IPS-11a (cell line): ENCODE data around the gene CD300H.
"Not testable (repeated sequence)": the region's sequence is repeated elsewhere in the genome, so short reads cannot be mapped to it uniquely, and the experiment has no call there.

Source experiments
- H3K4me3 ChIP-seq: one replicate; pipeline ENCODE4 v1.5.1; 2013; ENCODE audit warnings: low read depth, low read length, control low read depth

Gene CD300H

GRCh38 chr17:74585711-74586110 is 18.4 kb upstream of the CD300H start:
- no peak overlapping the region for H3K4me3 ChIP-seq

- H3K4me3 ChIP-seq, result no peak overlapping the region
Measured at GRCh38 chr17:74584292-74585060, 17.2 kb upstream of the CD300H start.

DNA sequence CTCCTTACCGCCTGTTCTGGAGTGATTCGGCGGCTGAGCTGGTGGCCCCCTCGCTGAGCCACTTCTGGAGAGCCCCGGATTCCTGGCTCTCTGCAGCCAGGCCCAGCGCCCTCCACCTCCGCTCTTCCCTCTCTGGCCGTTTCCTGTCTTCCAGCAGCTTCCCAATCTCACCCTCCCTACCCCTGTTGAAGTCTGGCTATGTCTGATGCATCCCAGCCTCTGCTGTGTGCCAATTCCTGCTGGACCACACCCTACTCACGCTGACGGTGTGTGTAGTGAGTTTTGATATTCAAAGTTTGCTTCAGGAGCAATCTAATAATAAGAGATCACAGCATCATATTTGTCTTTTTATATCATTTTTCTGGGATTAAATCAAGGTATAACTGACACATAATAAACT is 15.3 kb upstream of the CD300H start:
- no peak overlapping the region for H3K4me3 ChIP-seq

- no peak overlapping the region for H3K4me3 ChIP-seq
Measured at GRCh38 chr17:74579900-74580299, 12.6 kb upstream of the CD300H start.

DNA sequence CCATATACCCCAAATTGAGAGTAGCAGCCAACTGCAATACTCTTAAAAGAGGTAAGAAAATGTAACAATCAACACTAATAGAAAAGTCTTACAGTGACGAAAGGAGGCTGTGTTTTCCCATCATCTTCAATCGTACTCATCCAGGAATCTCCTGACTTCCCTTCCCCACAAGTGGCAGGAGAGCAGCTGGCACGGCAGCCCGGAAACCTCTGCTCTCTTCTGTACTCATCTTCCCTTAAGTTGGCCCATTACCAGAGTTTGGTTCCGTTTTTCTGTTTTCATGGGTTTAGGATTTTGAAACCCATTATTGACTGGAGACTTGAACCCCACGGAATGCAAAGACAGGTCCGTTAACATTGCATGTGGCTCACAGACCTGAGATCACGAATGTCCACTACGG is 11.7 kb upstream of the CD300H start:
- no peak overlapping the region for H3K4me3 ChIP-seq

- H3K4me3 ChIP-seq, result no peak overlapping the region
Measured at GRCh38 chr17:74574489-74575142, 7.3 kb upstream of the CD300H start.

DNA sequence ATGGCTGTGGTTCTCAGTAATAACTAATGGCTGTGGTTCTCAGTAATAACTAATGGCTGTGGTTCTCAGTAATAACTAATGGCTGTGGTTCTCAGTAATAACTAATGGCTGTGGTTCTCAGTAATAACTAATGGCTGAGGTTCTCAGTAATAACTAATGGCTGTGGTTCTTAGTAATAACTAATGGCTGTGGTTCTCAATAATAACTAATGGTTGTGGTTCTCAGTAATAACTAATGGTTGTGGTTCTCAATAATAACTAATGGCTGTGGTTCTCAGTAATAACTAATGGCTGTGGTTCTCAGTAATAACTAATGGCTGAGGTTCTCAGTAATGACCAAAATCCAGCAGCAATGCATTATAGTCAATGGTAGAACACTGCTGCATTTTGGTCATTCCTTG is 6.3 kb upstream of the CD300H start:
- H3K4me3 ChIP-seq, result not testable (repeated sequence)

DNA sequence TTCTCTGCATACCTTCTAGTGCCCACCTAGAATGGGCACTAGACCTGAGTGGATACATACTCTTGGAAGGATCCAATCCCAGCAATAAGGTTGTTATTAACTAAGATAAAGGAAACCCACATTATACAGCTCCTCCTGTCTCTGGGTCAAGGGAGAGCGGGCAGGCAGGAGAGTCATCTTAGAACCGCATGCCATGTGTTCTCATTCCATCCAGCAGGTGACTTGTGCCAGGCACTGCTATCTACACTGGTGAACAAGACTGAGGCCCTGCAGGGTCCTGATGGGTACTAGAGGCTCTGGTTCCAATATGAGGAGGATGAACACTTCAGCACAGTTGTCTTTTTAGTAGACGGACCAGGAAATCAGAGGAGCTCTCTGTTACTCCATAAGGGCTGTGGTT is 5.9 kb upstream of the CD300H start:
- no peak overlapping the region for H3K4me3 ChIP-seq

GRCh38 chr17:74571621-74572270 is 4.4 kb upstream of the CD300H start:
- no peak overlapping the region for H3K4me3 ChIP-seq

- no peak overlapping the region for H3K4me3 ChIP-seq
Measured at GRCh38 chr17:74569020-74570003, 2.0 kb upstream of the CD300H start.

DNA sequence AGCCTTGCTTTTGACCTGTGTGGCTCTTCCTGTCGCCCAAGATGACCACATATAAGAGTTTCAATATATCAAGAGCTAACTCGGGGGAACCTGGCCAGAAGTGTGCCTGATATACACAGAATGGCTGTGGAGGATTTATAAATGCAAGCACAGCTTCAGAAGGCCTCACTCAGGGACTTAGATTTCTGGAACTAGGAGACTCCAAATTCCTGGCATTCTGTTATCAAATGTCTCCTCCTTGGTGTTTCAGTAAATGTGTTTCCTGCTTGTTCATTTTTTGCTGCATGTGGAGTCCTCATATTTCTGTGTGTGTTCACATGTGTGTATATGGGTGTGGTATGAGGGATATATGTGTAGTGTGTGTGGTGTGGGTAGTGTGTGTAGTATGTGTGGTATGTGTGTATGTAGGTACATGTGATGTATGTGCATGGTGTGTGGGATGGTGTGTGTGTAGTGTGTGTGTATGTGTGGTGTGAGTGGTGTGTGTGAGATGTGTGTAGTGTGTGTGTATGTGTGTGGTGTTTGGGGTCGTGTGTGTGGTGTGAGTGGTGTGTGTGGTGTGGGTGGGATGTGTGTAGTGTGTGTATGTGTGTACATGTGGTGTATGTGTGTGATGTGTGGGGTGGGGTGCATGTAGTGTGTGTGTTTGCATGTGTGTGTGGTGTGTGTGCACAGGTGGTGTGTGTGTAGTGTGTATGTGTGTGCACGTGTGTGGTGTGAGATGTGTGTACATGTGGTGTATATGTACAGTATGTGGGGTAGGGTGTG is 981 bp upstream of the CD300H start:
- H3K4me3 ChIP-seq, result no peak overlapping the region

- no peak overlapping the region for H3K4me3 ChIP-seq
Measured at GRCh38 chr17:74566132-74566753, 1.1 kb downstream of the CD300H start.

GRCh38 chr17:74565126-74565525 is 2.2 kb downstream of the CD300H start:
- H3K4me3 ChIP-seq, result no peak overlapping the region

DNA sequence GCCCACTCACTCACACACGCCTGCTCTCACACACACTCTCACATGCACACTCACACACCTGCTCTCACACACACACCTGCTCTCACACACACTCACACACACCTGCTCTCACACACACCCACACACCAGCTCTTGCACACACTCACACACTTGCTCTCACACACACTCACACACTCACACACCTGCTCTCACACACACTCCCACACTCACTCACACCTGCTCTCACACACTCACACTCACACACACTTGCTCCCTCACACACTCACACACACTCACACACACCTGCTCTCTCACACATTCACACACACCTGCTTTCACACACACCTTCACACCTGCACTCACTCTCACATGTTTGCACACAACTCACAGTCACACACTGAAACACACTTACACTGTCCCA is 4.0 kb downstream of the CD300H start:
- H3K4me3 ChIP-seq, result no peak overlapping the region

GRCh38 chr17:74561586-74561985 is 5.7 kb downstream of the CD300H start:
- no peak overlapping the region for H3K4me3 ChIP-seq

DNA sequence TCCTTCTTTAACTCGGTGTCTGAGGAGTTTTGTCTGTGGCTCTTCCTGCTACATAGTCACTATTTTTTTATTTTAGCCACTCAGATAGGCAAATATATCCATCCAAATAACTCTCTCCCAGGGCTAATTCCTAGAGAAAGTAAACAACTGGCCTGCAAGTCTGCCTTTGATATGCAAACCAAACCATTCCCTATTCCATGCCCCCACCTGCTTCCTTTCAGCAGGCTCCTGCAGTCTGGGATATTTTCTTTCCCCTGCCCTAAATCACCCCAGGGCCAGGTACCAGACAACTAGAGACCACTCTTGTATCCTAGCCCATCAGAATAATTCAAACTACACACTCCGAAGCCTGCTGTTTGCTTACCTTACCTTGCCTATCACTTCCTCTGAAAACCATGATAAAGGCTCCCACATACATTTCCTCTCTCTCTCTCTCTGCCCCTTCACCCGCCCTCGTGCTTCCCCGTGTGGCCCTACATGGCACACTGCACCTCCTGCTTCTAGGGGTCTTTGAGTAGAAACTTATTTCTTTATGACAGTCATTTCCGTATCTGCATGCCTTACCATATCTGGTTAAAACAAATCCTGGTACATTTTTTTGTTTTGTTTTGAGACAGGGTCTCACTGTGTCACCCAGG is 8.3 kb downstream of the CD300H start:
- H3K4me3 ChIP-seq, result no peak overlapping the region

DNA sequence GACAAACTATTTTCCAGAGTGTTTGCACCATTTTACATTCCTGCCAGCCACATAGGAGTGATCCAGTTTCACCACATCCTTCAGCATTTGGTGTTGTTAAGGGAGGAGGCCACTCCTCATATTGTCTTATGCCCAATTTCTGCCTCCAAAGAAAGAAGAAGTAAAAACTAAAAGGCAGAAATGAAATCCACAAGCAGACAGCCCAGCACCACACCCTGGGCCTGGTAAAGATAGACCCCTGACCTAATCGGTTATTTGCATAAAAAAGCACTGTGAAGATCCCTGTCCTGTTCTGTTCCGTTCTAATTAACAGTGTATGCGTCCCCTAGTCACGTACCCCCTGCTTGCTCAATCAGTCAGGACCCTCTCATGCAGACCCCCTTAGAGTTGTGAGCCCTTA is 8.9 kb downstream of the CD300H start:
- H3K4me3 ChIP-seq, result not testable (repeated sequence)

DNA sequence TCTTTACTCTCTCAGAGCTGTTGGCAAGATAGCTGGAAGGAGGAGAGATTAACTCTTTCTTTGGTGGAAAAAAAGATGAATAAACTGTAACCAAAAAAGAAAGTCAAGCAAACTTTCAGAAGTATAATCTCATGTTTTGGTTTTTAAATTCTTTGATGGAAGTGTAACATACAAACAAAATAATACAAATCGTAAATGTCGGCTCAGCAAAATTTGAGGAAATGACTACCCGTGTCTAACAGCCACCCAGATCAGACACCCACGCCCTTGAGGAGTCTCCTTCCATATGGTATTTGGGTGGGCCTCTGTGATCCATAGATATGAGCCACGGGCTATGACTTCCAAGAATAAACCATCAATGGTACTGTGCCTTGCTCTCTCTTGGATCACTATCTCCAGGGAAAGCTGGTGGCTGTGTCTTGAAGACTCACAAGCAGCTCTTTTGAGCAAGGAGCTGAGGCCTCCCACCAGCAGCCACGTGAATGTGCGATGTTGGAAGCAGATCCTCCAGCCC is 11.8 kb downstream of the CD300H start:
- H3K4me3 ChIP-seq, result no peak overlapping the region

DNA sequence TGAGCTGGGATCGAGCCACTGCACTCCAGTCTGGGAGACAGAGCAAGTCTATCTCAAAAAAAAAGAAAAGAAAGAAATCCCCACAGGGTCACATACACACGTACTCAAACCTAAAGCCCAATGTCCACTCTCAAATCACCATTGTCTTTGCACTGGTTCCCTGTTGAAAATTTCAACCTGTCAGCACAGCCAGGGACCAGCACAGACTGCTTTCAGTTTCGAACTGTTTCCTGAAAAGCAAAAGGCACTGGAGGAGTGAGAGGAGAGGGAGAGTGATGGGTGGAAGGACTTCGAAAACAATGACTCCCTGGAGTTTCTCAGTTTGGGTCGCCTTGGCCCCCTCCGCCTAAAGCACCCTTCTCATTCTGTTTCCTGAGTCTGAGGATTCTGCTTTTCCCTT is 12.4 kb downstream of the CD300H start:
- no peak overlapping the region for H3K4me3 ChIP-seq
